ENCODE results near the gene CDKN2B-AS1. TPM values are rescaled to one million over a fixed set of nuclear protein-coding genes. Genes with fewer than 3 reads are reported as not detected.
A peak's percentile ranks its signal among the peaks of the same experiment; 100 is the strongest.

CDKN2B-AS1 gene
- total RNA-seq, 2 donors from 2014 or later, result not detected

DNA sequence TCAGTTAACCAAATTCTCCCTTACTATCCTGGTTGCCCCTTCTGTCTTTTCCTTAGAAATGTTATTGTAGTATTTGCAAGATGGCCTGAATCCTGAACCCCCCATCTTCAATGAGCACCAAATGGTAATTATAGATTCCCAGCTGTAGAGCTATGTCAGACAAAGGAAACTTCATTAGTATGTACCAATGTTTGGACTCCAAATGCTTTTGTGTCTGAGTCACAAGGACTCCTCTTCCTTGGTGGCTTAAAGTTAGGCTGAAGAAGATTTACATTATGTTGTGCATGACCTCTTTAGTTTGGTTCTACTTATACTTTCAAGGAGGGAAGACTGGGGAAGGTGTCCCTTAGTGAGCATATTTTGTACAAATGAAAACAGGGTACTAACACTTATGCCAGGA is 120.4 kb downstream of the CDKN2B-AS1 start:
- no peak for DNase-seq
- Mint-ChIP-seq H3K9me3 (no peaks in the 10 kb centered on the region), H3K27ac (no peak overlapping the region), H3K27me3 (ENCODE audit: insufficient read depth) (no peaks in the 10 kb centered on the region), H3K4me1 (peaks cover 25% of the 10 kb centered on the region), H3K4me3 (no peak overlapping the region), H3K36me3 (ENCODE audit: low read depth) (no peaks in the 10 kb centered on the region)
- Histone ChIP-seq H3K27me3 (ENCODE audit: control insufficient read depth, insufficient read depth, low read length, poor library complexity, severe bottlenecking) (no peaks in the 10 kb centered on the region), H3K4me3 (ENCODE audit: low read length) (no peak overlapping the region), H3K36me3 (ENCODE audit: control insufficient read depth, insufficient read depth, low read length) (no peaks in the 10 kb centered on the region), H3K4me1 (ENCODE audit: control insufficient read depth, insufficient read depth, low read length) (peaks cover 9% of the 10 kb centered on the region), H3K9ac (ENCODE audit: extremely low read depth, low read length, poor library complexity, severe bottlenecking) (no peak overlapping the region), H3K27ac (ENCODE audit: low read depth, low read length) (no peak overlapping the region), H3K9me3 (ENCODE audit: control insufficient read depth, low read length) (no peaks in the 10 kb centered on the region)
- no peak for TF ChIP-seq CTCF (conservative IDR thresholded peaks at IDR 0.05)

DNA sequence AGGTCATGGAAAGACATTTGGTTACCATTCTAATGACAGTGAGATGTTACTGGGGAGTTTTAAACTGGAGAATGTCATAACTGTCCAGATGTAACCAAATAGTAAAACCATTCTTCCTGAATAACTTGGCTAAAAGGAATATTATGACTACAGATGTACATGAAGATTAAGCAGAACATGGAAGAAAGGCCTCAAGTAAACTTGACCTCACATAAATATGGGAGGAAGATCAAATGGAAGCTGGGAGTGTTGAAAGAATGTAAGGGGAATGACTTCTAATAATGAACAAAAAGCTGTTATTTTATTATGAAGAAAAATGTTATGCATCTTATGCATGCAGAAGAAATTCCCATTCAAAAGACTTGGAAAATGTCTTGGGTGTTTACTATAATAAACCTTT is 122.2 kb downstream of the CDKN2B-AS1 start:
- DNase-seq, result no peak
- H3K36me3 ChIP-seq (ENCODE audit: control insufficient read depth, insufficient read depth, low read length), result no peaks in the 10 kb centered on the region
- H3K4me3 ChIP-seq (ENCODE audit: low read length), result no peak overlapping the region
- H3K4me3 Mint-ChIP-seq, result no peak overlapping the region
- H3K9me3 ChIP-seq (ENCODE audit: control insufficient read depth, low read length), result no peaks in the 10 kb centered on the region
- H3K27ac ChIP-seq (ENCODE audit: low read depth, low read length), result no peak overlapping the region
- H3K4me1 Mint-ChIP-seq, result peaks cover 25% of the 10 kb centered on the region
- no peaks in the 10 kb centered on the region for H3K27me3 ChIP-seq (ENCODE audit: control insufficient read depth, insufficient read depth, low read length, poor library complexity, severe bottlenecking)
- no peak overlapping the region for H3K9ac ChIP-seq (ENCODE audit: extremely low read depth, low read length, poor library complexity, severe bottlenecking)
- H3K36me3 Mint-ChIP-seq (ENCODE audit: low read depth), result no peaks in the 10 kb centered on the region
- no peak overlapping the region for H3K27ac Mint-ChIP-seq
- H3K4me1 ChIP-seq (ENCODE audit: control insufficient read depth, insufficient read depth, low read length), result peaks cover 9% of the 10 kb centered on the region
- peaks cover under 1% of the 10 kb centered on the region for H3K27me3 Mint-ChIP-seq (ENCODE audit: insufficient read depth)
- no peaks in the 10 kb centered on the region for H3K9me3 Mint-ChIP-seq
- TF ChIP-seq CTCF (conservative IDR thresholded peaks at IDR 0.05), result no peak

- no peak overlapping the region for H3K9ac ChIP-seq (ENCODE audit: extremely low read depth, low read length, poor library complexity, severe bottlenecking)
- no peaks in the 10 kb centered on the region for H3K36me3 Mint-ChIP-seq (ENCODE audit: low read depth)
- H3K27ac ChIP-seq (ENCODE audit: low read depth, low read length), result no peak overlapping the region
- peaks cover 5% of the 10 kb centered on the region for H3K9me3 Mint-ChIP-seq
- peak; percentile 83 for DNase-seq
- no peaks in the 10 kb centered on the region for H3K27me3 ChIP-seq (ENCODE audit: control insufficient read depth, insufficient read depth, low read length, poor library complexity, severe bottlenecking)
- no peak for TF ChIP-seq CTCF (conservative IDR thresholded peaks at IDR 0.05)
- H3K27ac Mint-ChIP-seq, result peak overlapping the region; percentile 65
- no peaks in the 10 kb centered on the region for H3K36me3 ChIP-seq (ENCODE audit: control insufficient read depth, insufficient read depth, low read length)
- peaks cover 24% of the 10 kb centered on the region for H3K4me1 Mint-ChIP-seq
- 20 to 34% methylated on average over 6 to 9 of the region's 9 CpGs for WGBS, 2 experiments (ENCODE audit: insufficient coverage in 1 of 2, insufficient read length in 1 of 2)
- peaks cover 5% of the 10 kb centered on the region for H3K9me3 ChIP-seq (ENCODE audit: control insufficient read depth, low read length)
- no peak overlapping the region for H3K4me3 ChIP-seq (ENCODE audit: low read length)
- no peak overlapping the region for H3K4me3 Mint-ChIP-seq
- H3K27me3 Mint-ChIP-seq (ENCODE audit: insufficient read depth), result peaks cover 2% of the 10 kb centered on the region
- H3K4me1 ChIP-seq (ENCODE audit: control insufficient read depth, insufficient read depth, low read length), result peaks cover 9% of the 10 kb centered on the region
These were observed 123.2 kb downstream of the CDKN2B-AS1 start for GRCh38 chr9:22117511-22118384.
